Fibroblast of skin of right biceps (primary cell): ENCODE results near the gene PARD3B.

Experiments
- DNase-seq: peaks from one replicate; pipeline ENCODE4 v3.0.0-alpha.2; 2013

Gene PARD3B

GRCh38 chr2:205156457-205156856, 611.2 kb downstream of the PARD3B start:
- DNase-seq, result no peak

- no peak for DNase-seq
These were observed 613.1 kb downstream of the PARD3B start for GRCh38 chr2:205158404-205158803.

DNA sequence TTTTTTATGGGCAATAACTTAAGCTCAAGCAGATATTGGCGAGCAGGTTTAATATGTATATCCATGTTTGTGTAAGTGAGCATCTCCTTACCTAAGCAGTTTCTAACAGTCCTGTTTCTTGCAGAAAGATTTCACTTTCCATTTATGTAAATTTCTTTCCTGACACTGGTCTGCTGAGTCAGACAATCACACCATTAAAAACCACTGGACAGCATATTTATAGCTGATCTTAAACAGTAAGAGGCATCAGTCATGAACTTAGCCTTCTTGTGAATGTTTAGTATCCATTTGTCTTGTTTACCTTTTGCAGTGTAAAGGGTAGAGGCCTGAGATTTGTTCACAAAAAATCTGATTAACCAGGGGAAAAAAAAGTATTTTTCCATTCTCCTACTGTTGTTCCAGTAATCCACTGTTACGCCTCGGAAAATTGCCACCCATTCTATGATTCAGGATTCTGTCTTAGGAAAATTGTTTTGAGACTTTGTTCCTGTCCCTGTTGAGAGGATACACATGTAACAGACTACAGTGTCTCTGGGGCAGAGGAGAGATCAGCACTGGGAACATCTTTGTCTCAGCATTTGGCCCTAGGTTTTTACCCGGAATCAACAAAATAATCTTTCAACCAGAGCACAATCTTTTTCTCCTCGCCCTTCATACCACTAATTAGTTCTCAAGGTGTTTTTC, 616.0 kb downstream of the PARD3B start:
- peak; percentile 23 for DNase-seq

GRCh38 chr2:205166745-205167144, 621.5 kb downstream of the PARD3B start:
- DNase-seq, result peak; percentile 67

DNA sequence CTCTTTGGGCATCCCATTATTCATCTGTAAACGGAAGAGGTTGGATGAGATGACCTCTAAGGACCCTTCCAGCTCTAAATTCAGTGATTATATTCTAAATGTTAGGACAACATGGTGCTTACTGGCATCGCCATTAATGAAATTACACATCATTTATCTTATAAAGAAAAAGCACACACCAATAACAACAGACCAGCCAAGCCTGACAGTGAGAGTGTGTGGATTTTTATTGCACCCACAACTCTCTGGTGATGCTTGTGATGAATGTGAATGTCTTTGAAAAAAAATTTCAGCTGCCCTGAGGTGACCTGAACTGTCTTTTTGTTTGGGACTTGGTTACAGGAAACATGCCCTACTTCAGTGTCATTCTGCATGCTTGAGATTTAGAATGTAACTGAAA, 623.7 kb downstream of the PARD3B start:
- no peak for DNase-seq

DNA sequence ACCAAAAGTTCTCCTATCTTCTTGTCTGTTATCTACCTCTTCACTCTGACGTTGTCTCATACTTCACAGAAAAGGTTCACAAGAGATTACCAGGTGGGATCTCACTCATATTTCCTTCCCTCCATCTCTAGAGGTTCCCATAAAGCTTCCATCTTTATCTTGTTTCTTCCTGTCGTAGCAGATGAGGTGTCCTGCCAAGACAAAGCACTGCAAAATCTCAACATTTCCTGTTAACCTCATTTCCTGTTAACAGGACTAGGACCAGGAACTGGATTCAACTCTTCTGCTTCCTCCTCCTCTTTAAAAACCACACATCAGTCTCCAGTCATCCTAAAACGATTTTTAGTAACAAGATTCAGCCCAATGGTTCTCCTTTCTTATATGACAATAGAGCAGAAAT, 624.2 kb downstream of the PARD3B start:
- no peak for DNase-seq

GRCh38 chr2:205170399-205170798, 625.1 kb downstream of the PARD3B start:
- no peak for DNase-seq

GRCh38 chr2:205171261-205171940, 626.1 kb downstream of the PARD3B start:
- DNase-seq, result no peak

- DNase-seq, result no peak
These were observed 630.6 kb downstream of the PARD3B start for GRCh38 chr2:205175831-205176230.

- peak; percentile 40 for DNase-seq
These were observed 631.3 kb downstream of the PARD3B start for GRCh38 chr2:205176546-205176945.

DNA sequence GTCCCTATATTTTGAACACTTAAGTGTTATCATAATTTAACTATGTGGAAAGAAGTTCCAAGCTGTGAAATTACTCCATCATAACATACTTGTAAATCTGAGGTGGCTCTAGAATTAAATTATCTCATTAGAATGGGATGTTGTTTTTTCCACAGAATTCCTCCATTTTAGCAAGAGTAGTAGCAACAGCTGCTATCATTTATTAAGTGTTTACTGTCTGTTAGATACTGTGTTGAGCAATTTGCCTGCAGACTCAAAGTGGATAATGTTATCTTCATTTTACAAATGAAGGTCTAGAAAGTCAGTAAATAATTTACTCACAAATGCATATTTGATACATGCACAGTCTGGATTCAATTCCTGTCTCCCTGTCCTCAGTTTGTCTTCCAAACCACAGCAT, 632.3 kb downstream of the PARD3B start:
- peak; percentile 31 for DNase-seq

GRCh38 chr2:205180730-205181129, 635.5 kb downstream of the PARD3B start:
- no peak for DNase-seq

DNA sequence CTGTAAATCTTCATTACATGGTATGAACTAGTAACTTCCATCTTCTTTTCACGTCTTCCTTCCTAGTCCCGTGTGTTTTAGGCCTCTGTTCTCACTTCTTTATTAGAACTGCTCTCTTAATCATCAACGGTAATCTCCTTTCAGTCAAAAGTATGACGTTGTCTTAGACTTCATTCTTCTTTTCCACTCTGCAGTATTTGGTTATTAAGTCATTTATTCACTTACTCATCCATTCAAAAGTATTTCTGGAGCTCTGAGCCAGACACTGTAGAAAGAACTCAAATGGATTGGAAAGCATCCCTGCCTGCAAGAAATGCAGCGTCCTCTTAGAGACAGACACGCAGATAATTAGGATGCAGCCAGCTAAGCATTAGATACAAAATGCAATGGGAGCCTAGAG, 642.5 kb downstream of the PARD3B start:
- DNase-seq, result peak; percentile 51

DNA sequence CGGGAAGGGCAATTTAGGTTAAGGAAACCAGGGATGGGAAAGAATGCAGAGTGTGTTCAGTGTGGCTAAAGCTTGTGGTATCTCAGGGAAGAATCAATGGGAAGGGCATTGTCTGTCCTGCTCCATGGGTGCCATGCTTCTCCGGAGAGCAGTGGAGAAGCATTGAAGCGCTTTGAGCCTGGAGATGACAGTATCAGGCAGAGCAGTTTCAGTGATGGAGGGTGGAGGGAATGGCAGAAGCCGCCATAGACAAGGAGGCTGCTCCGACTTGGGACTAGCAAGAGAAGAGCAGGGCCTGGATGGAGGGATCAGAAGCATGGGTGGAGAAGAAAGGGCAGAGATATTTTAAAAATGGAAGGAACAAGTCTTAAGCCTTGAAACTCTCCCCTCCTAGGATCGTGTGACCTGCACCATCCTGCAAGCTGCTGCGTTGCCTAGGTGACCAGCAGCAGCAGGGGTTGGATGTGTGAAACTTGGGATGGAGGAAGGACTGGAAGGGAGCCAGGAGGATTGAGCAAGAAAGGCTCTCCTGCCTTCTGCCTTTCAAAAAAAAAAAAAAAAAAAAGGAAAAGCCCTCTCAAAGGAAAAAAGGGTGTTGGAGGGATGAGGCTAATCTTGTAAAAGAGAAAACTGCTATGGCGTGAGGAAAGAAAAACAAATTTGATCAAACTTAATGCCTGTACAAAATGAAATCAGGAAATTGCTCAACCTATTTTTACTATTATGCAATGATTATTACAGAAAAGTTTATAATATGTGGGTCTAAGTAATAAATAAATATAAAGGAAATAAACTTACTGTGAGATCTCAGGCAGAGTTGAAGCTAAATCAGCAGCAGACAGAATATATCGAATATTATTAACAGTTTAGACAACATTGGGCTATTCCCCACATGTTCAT, 643.2 kb downstream of the PARD3B start:
- peak; percentile 76 for DNase-seq

GRCh38 chr2:205189301-205189700, 644.0 kb downstream of the PARD3B start:
- no peak for DNase-seq

- DNase-seq, result no peak
These were observed 645.3 kb downstream of the PARD3B start for GRCh38 chr2:205190528-205190927.

DNA sequence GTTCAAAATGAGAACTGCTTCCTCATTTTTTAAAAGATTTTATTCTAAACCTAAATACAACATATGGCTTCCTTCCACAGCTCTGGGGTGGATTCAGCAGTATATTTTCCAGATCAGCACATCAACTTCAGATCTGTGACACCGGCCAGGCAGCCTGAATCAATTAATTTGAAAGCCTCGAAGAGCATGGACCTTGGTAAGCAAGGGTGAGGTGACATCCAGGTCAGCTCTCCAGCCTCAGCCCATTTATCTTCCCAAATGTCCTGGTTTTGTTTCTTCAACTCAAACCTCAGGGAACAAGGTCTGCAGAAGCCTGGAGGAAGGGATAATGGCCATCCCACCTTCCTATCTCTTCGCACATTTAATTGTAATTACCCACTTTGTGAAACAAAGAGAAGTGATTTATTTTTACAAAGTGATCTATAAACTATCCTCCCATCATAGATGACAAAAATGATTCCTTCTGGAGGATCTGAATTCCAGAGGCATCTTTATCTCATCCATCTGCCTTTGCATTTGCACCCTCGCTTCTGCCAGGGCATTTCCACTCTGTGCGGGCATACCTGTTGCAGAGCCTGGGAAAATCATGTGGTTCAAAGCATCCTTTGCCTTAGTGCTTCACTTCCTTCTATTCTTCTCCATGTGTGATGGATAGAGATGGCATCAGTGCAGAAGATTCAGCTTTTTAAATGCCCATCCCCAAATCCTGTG, 648.0 kb downstream of the PARD3B start:
- no peak for DNase-seq

DNA sequence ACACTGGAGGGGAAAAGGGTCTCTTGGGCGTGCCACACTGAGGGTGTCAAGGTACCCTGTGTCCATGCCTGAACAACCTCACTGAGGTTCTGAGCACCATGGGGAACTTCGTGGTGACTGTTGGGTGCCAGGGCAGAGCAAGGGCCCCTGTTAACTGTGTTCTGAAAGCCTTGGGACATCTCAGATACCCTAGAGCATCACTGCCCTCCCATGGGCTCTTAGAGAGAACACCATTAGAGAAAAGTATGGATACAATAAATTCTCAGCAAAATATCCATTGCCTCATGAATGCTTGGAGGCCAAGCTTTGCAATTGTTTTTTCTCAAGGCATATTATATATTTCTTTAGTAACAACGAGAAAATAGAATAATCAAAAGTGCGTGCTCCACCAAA, 648.6 kb downstream of the PARD3B start:
- no peak for DNase-seq

DNA sequence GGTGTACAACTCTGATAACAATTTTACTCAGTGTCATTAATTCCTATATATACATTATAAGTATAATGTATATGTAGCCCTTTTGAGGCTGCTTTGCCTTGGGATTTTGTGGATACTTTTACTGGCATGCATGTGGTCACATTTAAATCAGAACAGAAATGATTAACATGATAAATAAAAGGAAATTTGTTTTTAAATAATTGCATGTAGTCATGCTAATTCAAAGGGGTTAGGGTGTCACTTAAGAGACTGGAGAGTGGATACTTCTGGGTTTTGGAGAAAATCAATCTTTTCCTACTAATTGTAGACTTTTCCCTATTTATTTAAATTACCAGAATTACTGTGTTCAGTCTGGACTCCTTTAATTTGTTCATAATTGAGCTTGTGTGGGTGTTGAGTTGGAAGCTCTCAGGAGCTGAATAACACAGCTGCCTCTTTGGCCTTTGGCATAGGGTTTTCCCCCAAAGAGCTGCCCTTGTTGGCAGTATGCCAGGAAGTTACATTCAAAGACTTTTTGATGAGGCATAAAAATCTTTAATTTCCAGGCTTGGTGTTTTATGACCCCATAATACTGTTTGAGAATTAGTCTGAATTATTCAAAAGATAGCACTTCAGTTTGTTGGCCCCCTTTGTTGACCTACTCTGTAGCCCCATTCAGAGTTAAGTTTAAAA, 652.3 kb downstream of the PARD3B start:
- DNase-seq, result no peak

- DNase-seq, result peak; percentile 88
These were observed 652.9 kb downstream of the PARD3B start for GRCh38 chr2:205198140-205198525.

DNA sequence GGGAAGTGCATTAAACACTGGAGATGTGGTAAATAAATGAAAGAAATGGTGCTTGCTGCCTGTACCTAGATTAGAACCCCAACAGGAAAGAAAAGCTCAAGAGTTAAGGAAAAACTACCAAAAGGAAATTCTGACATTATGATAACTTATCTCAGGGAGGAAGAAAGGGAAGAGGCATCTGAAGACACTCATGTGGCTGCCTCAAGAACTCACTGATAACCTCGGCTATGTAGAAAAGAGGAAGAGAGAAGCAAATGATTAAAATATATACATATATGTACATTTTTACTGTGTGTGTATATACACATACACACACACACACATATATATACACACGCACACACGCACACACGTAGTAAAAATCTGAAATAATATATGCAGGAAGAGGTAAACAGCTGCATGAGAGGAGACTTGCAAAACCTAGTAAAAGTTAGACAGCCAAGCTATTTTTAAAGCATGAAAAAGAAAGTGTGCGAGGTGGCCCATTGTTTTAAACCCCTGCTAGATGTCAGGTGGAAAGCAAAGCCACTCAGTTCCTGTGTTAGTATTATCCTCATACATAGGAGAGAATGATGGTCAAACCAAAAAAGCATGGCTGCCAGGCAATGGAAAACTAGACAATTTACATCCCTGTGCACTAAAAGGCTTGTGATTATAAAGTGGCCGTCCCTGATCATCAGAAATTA, 654.0 kb downstream of the PARD3B start:
- no peak for DNase-seq

DNA sequence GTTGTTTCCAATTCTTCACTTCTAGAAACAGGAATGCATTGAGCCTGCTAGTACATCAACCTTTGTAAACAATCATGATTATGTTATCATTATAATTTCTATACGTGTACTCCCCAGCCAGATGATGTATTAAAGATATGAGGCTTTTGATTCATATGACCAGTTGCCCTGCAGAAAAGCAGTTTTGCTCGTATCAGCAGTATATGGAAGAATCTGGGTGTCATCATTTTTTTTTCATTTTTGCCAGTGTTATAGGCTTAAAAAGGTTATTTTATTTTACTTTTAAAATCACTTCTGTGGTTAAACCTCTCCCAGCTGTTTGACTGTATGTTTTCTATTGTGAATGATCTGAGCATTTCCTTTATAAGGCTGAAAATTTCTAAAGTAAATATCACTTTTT, 665.2 kb downstream of the PARD3B start:
- DNase-seq, result no peak
